HCT116 (cell line): ENCODE measurements around the gene EHF. TPM values are rescaled to one million over a fixed set of nuclear protein-coding genes. Genes with fewer than 3 reads are reported as not detected.
"Not testable (repeated sequence)": the region's sequence is repeated elsewhere in the genome, so short reads cannot be mapped to it uniquely, and the experiment has no call there.

Source experiments
- ATAC-seq: fragments of 200-7000 bp; cut with Tn5 transposase; 2 replicates; pipeline ENCODE4 v1.9.1; 2020; ENCODE audit warnings: mild to moderate bottlenecking, moderate library complexity
- BruUV-seq: library from RNA; stranded (reverse); fragments of 400-500 nt; replicated peaks from 2 replicates; lab custom pipeline; 2021; lab: Mats Ljungman, UMichigan
- CTCF ChIA-PET: fragments of 300-600 bp; sonication (Branson Sonifier 250); formaldehyde crosslinking; loops from one replicate; lab custom pipeline; 2021; ENCODE audit warnings: antibody characterized with exemption; lab: Charles Lee
- POLR2A ChIA-PET: fragments of 300-600, 350-600 bp; sonication (Branson Sonifier 250); formaldehyde crosslinking; loops from one replicate; lab custom pipeline; 2021; ENCODE audit warnings: antibody characterized with exemption; lab: Charles Lee
- RAD21 ChIA-PET, 2 experiments: fragments of 300-600 bp; sonication (Branson Sonifier 250); formaldehyde crosslinking; loops; one replicate each; lab custom pipeline; 2023; ENCODE audit warnings: low total read pairs in 2 of 2; ENCODE audit not compliant: uncharacterized antibody in 2 of 2, unreplicated experiment in 2 of 2, low non-redundant PET in 1 of 2; lab: Charles Lee
- DNase-seq: peaks from one replicate; pipeline ENCODE4 v3.0.0-alpha.2; 2010; ENCODE audit warnings: low read depth, low spot score
- H2AFZ ChIP-seq: fragments of 200-600 bp; shearing (Covaris generic), sonication (generic); 2 replicates; pipeline ENCODE4 v1.6.1; 2017; ENCODE audit warnings: low read depth, mixed run types, mixed read lengths, antibody characterized with exemption, low read length; ENCODE audit not compliant: poor library complexity, severe bottlenecking
- H3K27ac ChIP-seq: 2 replicates; pipeline ENCODE4 v1.5.1; 2012; ENCODE audit warnings: low read depth, low read length
- H3K27me3 ChIP-seq: fragments of 200-600 bp; sonication (generic); 2 replicates; pipeline ENCODE4 v1.6.1; 2016; ENCODE audit warnings: mixed run types, low read length, mixed read lengths; ENCODE audit not compliant: insufficient read depth
- H3K36me3 ChIP-seq, 2 experiments: fragments of 200-500 bp in 1 of 2; fragments of 200-600 bp in 1 of 2; sonication (Bioruptor generic) in 1 of 2; sonication (generic) in 1 of 2; 2 replicates each; pipeline versions ENCODE4 v1.5.1 to v1.6.1; 2014 to 2016; ENCODE audit warnings: low read length in 2 of 2, inconsistent platforms in 1 of 2, mixed read lengths in 1 of 2, mixed run types in 1 of 2; ENCODE audit not compliant: insufficient read depth in 2 of 2, control insufficient read depth in 1 of 2
- H3K4me1 ChIP-seq, 2 experiments: fragments of 200-600 bp in 1 of 2; sonication (generic) in 1 of 2; 2 replicates each; pipeline versions ENCODE4 v1.5.1 to v1.6.1; 2012 to 2017; ENCODE audit warnings: low read length in 2 of 2, inconsistent platforms in 1 of 2, mild to moderate bottlenecking in 1 of 2, mixed read lengths in 1 of 2, mixed run types in 1 of 2, moderate library complexity in 1 of 2; ENCODE audit not compliant: insufficient read depth in 2 of 2, control insufficient read depth in 1 of 2
- H3K4me2 ChIP-seq: fragments of 200-600 bp; sonication (generic); 2 replicates; pipeline ENCODE4 v1.6.1; 2017; ENCODE audit warnings: mixed run types, low read length, mixed read lengths
- H3K4me3 ChIP-seq, 2 experiments: fragments of 200-600 bp in 1 of 2; sonication (generic) in 1 of 2; replicated peaks in 1 of 2; 2 replicates each; pipeline ENCODE4 v1.5.1; 2011 to 2016; ENCODE audit warnings: low read length in 2 of 2, control low read depth in 1 of 2, low read depth in 1 of 2, mild to moderate bottlenecking in 1 of 2, mixed read lengths in 1 of 2, mixed run types in 1 of 2
- H3K79me2 ChIP-seq: fragments of 200-600 bp; sonication (generic); 2 replicates; pipeline ENCODE4 v1.6.1; 2017; ENCODE audit warnings: mild to moderate bottlenecking, mixed run types, low read length, moderate library complexity, mixed read lengths; ENCODE audit not compliant: insufficient read depth
- H3K9ac ChIP-seq: fragments of 200-600 bp; sonication (generic); 2 replicates; pipeline ENCODE4 v1.6.1; 2016; ENCODE audit warnings: low read length, mixed read lengths
- H3K9me2 ChIP-seq: fragments of 200-600 bp; sonication (generic), shearing (Covaris generic); 2 replicates; pipeline ENCODE4 v1.6.1; 2017; ENCODE audit warnings: mixed run types, mild to moderate bottlenecking, moderate library complexity; ENCODE audit not compliant: insufficient read depth
- H3K9me3 ChIP-seq, 2 experiments: fragments of 200-500 bp in 1 of 2; fragments of 200-600 bp in 1 of 2; sonication (Bioruptor generic) in 1 of 2; sonication (generic) in 1 of 2; 2 replicates each; pipeline ENCODE4 v1.6.1; 2014 to 2017; ENCODE audit warnings: low read length in 2 of 2, mixed read lengths in 2 of 2, inconsistent platforms in 1 of 2, low read depth in 1 of 2, mild to moderate bottlenecking in 1 of 2, mixed run types in 1 of 2, moderate library complexity in 1 of 2; ENCODE audit not compliant: control insufficient read depth in 1 of 2, insufficient read depth in 1 of 2
- H4K20me1 ChIP-seq: fragments of 200-600 bp; sonication (generic), shearing (Covaris generic); 2 replicates; pipeline ENCODE4 v1.6.1; 2017; ENCODE audit warnings: mixed run types, mild to moderate bottlenecking, moderate library complexity; ENCODE audit not compliant: insufficient read depth
- EGR1 ChIP-seq: IDR thresholded peaks from 2 replicates; pipeline ENCODE4 v1.6.1; 2012; ENCODE audit warnings: low read depth
- RAD21 ChIP-seq: IDR thresholded peaks from 2 replicates; pipeline ENCODE4 v1.6.1; 2012; ENCODE audit warnings: low read depth, mild to moderate bottlenecking
- SP1 ChIP-seq: IDR thresholded peaks from 2 replicates; pipeline ENCODE4 v1.6.1; 2012; ENCODE audit warnings: low read depth
- intact Hi-C: fragments of 100-400 bp; cut with micrococcal nuclease; formaldehyde crosslinking; loops from 2 replicates; pipeline ENCODE4 v1.10.0; 2022
- total RNA-seq: library from RNA; stranded (reverse); gene quantifications from one replicate; pipeline ENCODE4 v1.2.1, GENCODE V29; 2021; ENCODE audit not compliant: unreplicated experiment

The EHF gene
- total RNA-seq, 1 experiment from 2014 or later: 51.5 TPM

- no peak for TF ChIP-seq EGR1
- TF ChIP-seq, all 23 proteins: peak for 0
Measured at GRCh38 chr11:34588023-34588422, 32.9 kb upstream of the EHF start (continued).

GRCh38 chr11:34588701-34589100, 32.2 kb upstream of the EHF start:
- H3K79me2 ChIP-seq: no peaks in the 10 kb centered on the region
- 0 out of 2 replicates have a peak, but pooled peaks have one; percentile 31 for TF ChIP-seq RAD21
- TF ChIP-seq SP1: no peak
- no peak overlapping the region for H3K4me2 ChIP-seq
- H3K9ac ChIP-seq: no peak overlapping the region
- H3K4me1 ChIP-seq: peaks cover 7 to 41% of the 10 kb centered on the region in 2 experiments; a peak in 3 of 4 replicates
- H3K9me3 ChIP-seq: peaks cover 0 to 4% of the 10 kb centered on the region in 2 experiments; a peak in 1 of 4 replicates
- no TSS peak for BruUV-seq
- no peak for ATAC-seq
- no peaks in the 10 kb centered on the region for H3K27me3 ChIP-seq
- H3K9me2 ChIP-seq: no peaks in the 10 kb centered on the region
- peaks cover 0 to 5% of the 10 kb centered on the region in 2 experiments; a peak in 1 of 4 replicates for H3K36me3 ChIP-seq
- H3K4me3 ChIP-seq: no peak overlapping the region
- ChIA-PET RAD21 (no interaction called here), CTCF (interaction anchor here (1.1 kb wide), 1 partner anchor 310 kb away, joined by 3 read pairs; no protein-coding TSS in a partner anchor), POLR2A (no interaction called here)
- intact Hi-C loops: loop anchor here (5.0 to 10.0 kb wide), 2 partner anchors 214 to 804 kb away; no protein-coding TSS in a partner anchor
- DNase-seq: no peak
- no peak overlapping the region for H2AFZ ChIP-seq
- H3K27ac ChIP-seq: no peak overlapping the region
- H4K20me1 ChIP-seq: no peaks in the 10 kb centered on the region

GRCh38 chr11:34589177-34589576, 31.7 kb upstream of the EHF start:
- DNase-seq, H4K20me1 ChIP-seq, H3K27me3 ChIP-seq, H3K9ac ChIP-seq, H3K9me2 ChIP-seq, ATAC-seq, RAD21 ChIA-PET, H3K27ac ChIP-seq, H3K79me2 ChIP-seq, BruUV-seq, H3K4me2 ChIP-seq, H3K9me3 ChIP-seq, H3K36me3 ChIP-seq, H3K4me3 ChIP-seq: not testable (repeated sequence)
- CTCF ChIA-PET: interaction anchor here (1.1 kb wide), 1 partner anchor 310 kb away, joined by 3 read pairs; no protein-coding TSS in a partner anchor
- Histone ChIP-seq H2AFZ (peak overlapping the region; percentile 85), H3K4me1 (peaks cover 7 to 41% of the 10 kb centered on the region in 2 experiments; a peak in 3 of 4 replicates)
- POLR2A ChIA-PET: interaction anchor here (0.7 kb wide), 1 partner anchor 47 kb away, joined by 3 read pairs; no protein-coding TSS in a partner anchor
- intact Hi-C loops: loop anchor here (5.0 to 10.0 kb wide), 2 partner anchors 214 to 803 kb away; no protein-coding TSS in a partner anchor
